ENCODE results near the gene SIX5. TPM values are rescaled to one million over a fixed set of nuclear protein-coding genes. Genes with fewer than 3 reads are reported as not detected.
"Not testable (repeated sequence)": the region's sequence is repeated elsewhere in the genome, so short reads cannot be mapped to it uniquely, and the experiment has no call there.

Gene SIX5
- total and polyA plus RNA-seq, 2 donors, result 1.7 to 7.0 TPM

- peak within 1 kb of the TSS; percentile 9 to 45 for H3K27ac ChIP-seq (ENCODE audit: low read depth in 1 of 2, low read length in 1 of 2)
- no peaks in the 10 kb centered on the region for H3K27me3 ChIP-seq (ENCODE audit: control insufficient read depth in 2 of 2, insufficient read depth in 1 of 2, low read length in 1 of 2)
- H3K4me1 ChIP-seq (ENCODE audit: control insufficient read depth in 2 of 2, insufficient read depth in 2 of 2, low read length in 2 of 2), result peaks cover 8 to 14% of the 10 kb centered on the region in 2 donors
- peak; percentile 81 to 98 (median 93) for DNase-seq (ENCODE audit: low read depth in 6 of 9, low spot score in 9 of 9)
- 2% methylated on average over 48 of the region's 48 CpGs for WGBS
- H3K4me3 ChIP-seq (ENCODE audit: low read length in 2 of 2), result peak within 1 kb of the TSS; percentile 80 to 87
- no peaks in the 10 kb centered on the region for H3K9me3 ChIP-seq (ENCODE audit: control insufficient read depth in 2 of 2, insufficient read depth in 1 of 2, low read length in 1 of 2)
- H3K36me3 ChIP-seq (ENCODE audit: control insufficient read depth in 2 of 2, insufficient read depth in 2 of 2, low read length in 1 of 2), result no peaks in the 10 kb centered on the region
These were observed 38.4 kb downstream of the SIX5 start, which contains the start of gene FBXO46 for GRCh38 chr19:45730368-45731288. Gene FBXO46, minus strand, starts transcription at chr19:45730896. Its CDS starts 17,401 bp downstream, at chr19:45713495.

GRCh38 chr19:45729800-45730290, 39.2 kb downstream of the SIX5 start:
- H3K4me3 ChIP-seq (ENCODE audit: low read length in 2 of 2), result peak overlapping the region; percentile 80 to 87
- no peaks in the 10 kb centered on the region for H3K27me3 ChIP-seq (ENCODE audit: control insufficient read depth in 2 of 2, insufficient read depth in 1 of 2, low read length in 1 of 2)
- 35% methylated on average over 10 of the region's 10 CpGs for WGBS
- peaks cover 8 to 14% of the 10 kb centered on the region in 2 donors for H3K4me1 ChIP-seq (ENCODE audit: control insufficient read depth in 2 of 2, insufficient read depth in 2 of 2, low read length in 2 of 2)
- no peak for DNase-seq (ENCODE audit: low read depth in 6 of 9, low spot score in 9 of 9)
- H3K27ac ChIP-seq (ENCODE audit: low read depth in 1 of 2, low read length in 1 of 2), result no peak overlapping the region
- H3K36me3 ChIP-seq (ENCODE audit: control insufficient read depth in 2 of 2, insufficient read depth in 2 of 2, low read length in 1 of 2), result peaks cover 0 to 2% of the 10 kb centered on the region in 2 donors
- H3K9me3 ChIP-seq (ENCODE audit: control insufficient read depth in 2 of 2, insufficient read depth in 1 of 2, low read length in 1 of 2), result no peaks in the 10 kb centered on the region

- WGBS, result 98% methylated on average over 18 of the region's 18 CpGs
- H3K27me3 ChIP-seq (ENCODE audit: control insufficient read depth in 2 of 2, insufficient read depth in 1 of 2, low read length in 1 of 2); DNase-seq (ENCODE audit: low read depth in 6 of 9, low spot score in 9 of 9); H3K36me3 ChIP-seq (ENCODE audit: control insufficient read depth in 2 of 2, insufficient read depth in 2 of 2, low read length in 1 of 2); H3K27ac ChIP-seq (ENCODE audit: low read depth in 1 of 2, low read length in 1 of 2); H3K4me3 ChIP-seq (ENCODE audit: low read length in 2 of 2); H3K9me3 ChIP-seq (ENCODE audit: control insufficient read depth in 2 of 2, insufficient read depth in 1 of 2, low read length in 1 of 2): not testable (repeated sequence)
- peaks cover 8 to 14% of the 10 kb centered on the region in 2 donors for H3K4me1 ChIP-seq (ENCODE audit: control insufficient read depth in 2 of 2, insufficient read depth in 2 of 2, low read length in 2 of 2)
These were observed 40.4 kb downstream of the SIX5 start for GRCh38 chr19:45728683-45729082.

GRCh38 chr19:45720065-45720464, 49.0 kb downstream of the SIX5 start:
- Histone ChIP-seq H3K4me1 (ENCODE audit: control insufficient read depth in 2 of 2, insufficient read depth in 2 of 2, low read length in 2 of 2) (peaks cover 14 to 19% of the 10 kb centered on the region in 2 donors), H3K36me3 (ENCODE audit: control insufficient read depth in 2 of 2, insufficient read depth in 2 of 2, low read length in 1 of 2) (peaks cover 12 to 20% of the 10 kb centered on the region in 2 donors)
- H3K9me3 ChIP-seq (ENCODE audit: control insufficient read depth in 2 of 2, insufficient read depth in 1 of 2, low read length in 1 of 2); H3K27ac ChIP-seq (ENCODE audit: low read depth in 1 of 2, low read length in 1 of 2); H3K27me3 ChIP-seq (ENCODE audit: control insufficient read depth in 2 of 2, insufficient read depth in 1 of 2, low read length in 1 of 2); H3K4me3 ChIP-seq (ENCODE audit: low read length in 2 of 2); DNase-seq (ENCODE audit: low read depth in 6 of 9, low spot score in 9 of 9): not testable (repeated sequence)
- WGBS, result 99% methylated on average over 11 of the region's 11 CpGs

- peaks cover 14 to 19% of the 10 kb centered on the region in 2 donors for H3K4me1 ChIP-seq (ENCODE audit: control insufficient read depth in 2 of 2, insufficient read depth in 2 of 2, low read length in 2 of 2)
- H3K27ac ChIP-seq (ENCODE audit: low read depth in 1 of 2, low read length in 1 of 2), result peak overlapping the region; percentile 92 to 93
- no peaks in the 10 kb centered on the region for H3K9me3 ChIP-seq (ENCODE audit: control insufficient read depth in 2 of 2, insufficient read depth in 1 of 2, low read length in 1 of 2)
- WGBS, result 89% methylated on average over 12 of the region's 12 CpGs
- peaks cover 7 to 17% of the 10 kb centered on the region in 2 donors for H3K36me3 ChIP-seq (ENCODE audit: control insufficient read depth in 2 of 2, insufficient read depth in 2 of 2, low read length in 1 of 2)
- DNase-seq (ENCODE audit: low read depth in 6 of 9, low spot score in 9 of 9), result no peak
- no peaks in the 10 kb centered on the region for H3K27me3 ChIP-seq (ENCODE audit: control insufficient read depth in 2 of 2, insufficient read depth in 1 of 2, low read length in 1 of 2)
- peak overlapping the region; percentile 60 to 78 for H3K4me3 ChIP-seq (ENCODE audit: low read length in 2 of 2)
These were observed 50.9 kb downstream of the SIX5 start for GRCh38 chr19:45717983-45718650.

- no peaks in the 10 kb centered on the region for H3K9me3 ChIP-seq (ENCODE audit: control insufficient read depth in 2 of 2, insufficient read depth in 1 of 2, low read length in 1 of 2)
- peak; percentile 92 to 99 (median 98) for DNase-seq (ENCODE audit: low read depth in 6 of 9, low spot score in 9 of 9)
- WGBS, result 2% methylated on average over 51 of the region's 51 CpGs
- peaks cover 9 to 21% of the 10 kb centered on the region in 2 donors for H3K36me3 ChIP-seq (ENCODE audit: control insufficient read depth in 2 of 2, insufficient read depth in 2 of 2, low read length in 1 of 2)
- H3K4me1 ChIP-seq (ENCODE audit: control insufficient read depth in 2 of 2, insufficient read depth in 2 of 2, low read length in 2 of 2), result peaks cover 14 to 19% of the 10 kb centered on the region in 2 donors
- H3K27me3 ChIP-seq (ENCODE audit: control insufficient read depth in 2 of 2, insufficient read depth in 1 of 2, low read length in 1 of 2), result no peaks in the 10 kb centered on the region
- H3K27ac ChIP-seq (ENCODE audit: low read depth in 1 of 2, low read length in 1 of 2), result peak overlapping the region; percentile 92 to 93
- peak overlapping the region; percentile 73 to 78 for H3K4me3 ChIP-seq (ENCODE audit: low read length in 2 of 2)
These were observed 51.7 kb downstream of the SIX5 start for GRCh38 chr19:45717131-45717982.

- Histone ChIP-seq H3K27me3 (ENCODE audit: control insufficient read depth in 2 of 2, insufficient read depth in 1 of 2, low read length in 1 of 2) (no peaks in the 10 kb centered on the region), H3K36me3 (ENCODE audit: control insufficient read depth in 2 of 2, insufficient read depth in 2 of 2, low read length in 1 of 2) (peaks cover 13 to 23% of the 10 kb centered on the region in 2 donors), H3K4me1 (ENCODE audit: control insufficient read depth in 2 of 2, insufficient read depth in 2 of 2, low read length in 2 of 2) (peaks cover 14 to 19% of the 10 kb centered on the region in 2 donors), H3K9me3 (ENCODE audit: control insufficient read depth in 2 of 2, insufficient read depth in 1 of 2, low read length in 1 of 2) (no peaks in the 10 kb centered on the region), H3K27ac (ENCODE audit: low read depth in 1 of 2, low read length in 1 of 2) (peak overlapping the region; percentile 72 to 74), H3K4me3 (ENCODE audit: low read length in 2 of 2) (peak overlapping the region; percentile 73 to 78)
- WGBS, result 5% methylated on average over 24 of the region's 24 CpGs
- peak in 3 of 9 donors; percentile 21 to 41 (median 40) for DNase-seq (ENCODE audit: low read depth in 6 of 9, low spot score in 9 of 9)
These were observed 52.5 kb downstream of the SIX5 start for GRCh38 chr19:45716359-45717130.

- Histone ChIP-seq H3K4me1 (ENCODE audit: control insufficient read depth in 2 of 2, insufficient read depth in 2 of 2, low read length in 2 of 2) (peaks cover 14 to 19% of the 10 kb centered on the region in 2 donors), H3K9me3 (ENCODE audit: control insufficient read depth in 2 of 2, insufficient read depth in 1 of 2, low read length in 1 of 2) (no peaks in the 10 kb centered on the region), H3K36me3 (ENCODE audit: control insufficient read depth in 2 of 2, insufficient read depth in 2 of 2, low read length in 1 of 2) (peaks cover 19 to 25% of the 10 kb centered on the region in 2 donors), H3K4me3 (ENCODE audit: low read length in 2 of 2) (no peak overlapping the region), H3K27ac (ENCODE audit: low read depth in 1 of 2, low read length in 1 of 2) (no peak overlapping the region), H3K27me3 (ENCODE audit: control insufficient read depth in 2 of 2, insufficient read depth in 1 of 2, low read length in 1 of 2) (no peaks in the 10 kb centered on the region)
- no peak for DNase-seq (ENCODE audit: low read depth in 6 of 9, low spot score in 9 of 9)
- WGBS, result 99% methylated on average over 3 of the region's 3 CpGs
These were observed 53.9 kb downstream of the SIX5 start for GRCh38 chr19:45715139-45715538.
